Epithelial cell of esophagus (primary cell): ENCODE data around the gene FAM78A.

Experiments used
- DNase-seq: peaks from one replicate; pipeline ENCODE4 v3.0.0; 2010; ENCODE audit warnings: low read depth
- H3K4me3 ChIP-seq: 2 replicates; pipeline ENCODE4 v1.5.1; 2011; ENCODE audit warnings: mild to moderate bottlenecking, low read length, control low read depth
- TF ChIP-seq, protein P1 (sequence below): IDR thresholded peaks from 2 replicates; pipeline ENCODE4 v1.5.1; 2011; ENCODE audit warnings: low read depth, mild to moderate bottlenecking, low read length, control low read depth, inconsistent platforms; ENCODE audit not compliant: insufficient read depth; ENCODE audit errors: missing control alignments

FAM78A gene

DNA sequence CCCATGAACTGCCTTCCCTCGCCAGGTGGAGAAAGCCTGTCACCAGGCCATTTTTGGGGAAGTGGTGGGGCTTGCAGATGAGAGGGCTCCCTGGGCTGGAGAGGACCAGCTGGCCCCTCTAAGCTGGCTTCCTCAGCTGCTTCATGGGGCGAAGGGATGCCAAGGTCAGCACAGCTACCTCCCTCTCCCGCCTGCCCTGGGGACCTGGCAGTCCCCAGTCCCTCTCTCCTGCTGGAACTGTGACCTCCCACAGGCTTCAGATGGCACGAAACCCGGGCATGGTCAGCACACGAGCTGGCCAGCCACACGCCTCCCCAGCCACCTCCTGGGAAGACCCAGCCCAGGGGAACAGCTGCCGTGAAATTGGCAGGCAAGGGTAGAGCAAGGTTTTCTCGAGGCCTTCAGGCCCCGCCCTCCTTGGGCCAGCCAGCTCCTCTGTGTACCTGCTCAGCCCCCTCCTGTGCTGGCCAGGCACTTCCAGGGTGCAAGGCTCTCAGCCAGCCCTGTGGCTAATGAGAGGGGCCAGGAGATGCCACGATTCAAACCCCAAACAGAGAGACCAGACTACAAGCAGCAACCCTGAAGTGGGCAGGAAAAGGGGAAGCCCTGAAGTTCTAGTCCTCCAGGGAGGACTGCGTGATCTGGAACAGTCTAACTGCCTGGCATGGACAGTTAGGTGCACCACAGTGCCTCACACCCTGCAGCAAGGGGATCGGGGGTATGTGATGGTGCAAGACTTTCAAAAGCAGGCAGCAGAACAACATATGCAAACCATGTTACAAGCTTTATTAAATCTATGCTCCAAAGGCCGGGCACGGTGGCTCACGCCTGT, 26.1 kb upstream of the FAM78A start:
- TF ChIP-seq, protein P1, sequence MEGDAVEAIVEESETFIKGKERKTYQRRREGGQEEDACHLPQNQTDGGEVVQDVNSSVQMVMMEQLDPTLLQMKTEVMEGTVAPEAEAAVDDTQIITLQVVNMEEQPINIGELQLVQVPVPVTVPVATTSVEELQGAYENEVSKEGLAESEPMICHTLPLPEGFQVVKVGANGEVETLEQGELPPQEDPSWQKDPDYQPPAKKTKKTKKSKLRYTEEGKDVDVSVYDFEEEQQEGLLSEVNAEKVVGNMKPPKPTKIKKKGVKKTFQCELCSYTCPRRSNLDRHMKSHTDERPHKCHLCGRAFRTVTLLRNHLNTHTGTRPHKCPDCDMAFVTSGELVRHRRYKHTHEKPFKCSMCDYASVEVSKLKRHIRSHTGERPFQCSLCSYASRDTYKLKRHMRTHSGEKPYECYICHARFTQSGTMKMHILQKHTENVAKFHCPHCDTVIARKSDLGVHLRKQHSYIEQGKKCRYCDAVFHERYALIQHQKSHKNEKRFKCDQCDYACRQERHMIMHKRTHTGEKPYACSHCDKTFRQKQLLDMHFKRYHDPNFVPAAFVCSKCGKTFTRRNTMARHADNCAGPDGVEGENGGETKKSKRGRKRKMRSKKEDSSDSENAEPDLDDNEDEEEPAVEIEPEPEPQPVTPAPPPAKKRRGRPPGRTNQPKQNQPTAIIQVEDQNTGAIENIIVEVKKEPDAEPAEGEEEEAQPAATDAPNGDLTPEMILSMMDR = no peak
- no peak for DNase-seq
- H3K4me3 ChIP-seq = no peak overlapping the region

DNA sequence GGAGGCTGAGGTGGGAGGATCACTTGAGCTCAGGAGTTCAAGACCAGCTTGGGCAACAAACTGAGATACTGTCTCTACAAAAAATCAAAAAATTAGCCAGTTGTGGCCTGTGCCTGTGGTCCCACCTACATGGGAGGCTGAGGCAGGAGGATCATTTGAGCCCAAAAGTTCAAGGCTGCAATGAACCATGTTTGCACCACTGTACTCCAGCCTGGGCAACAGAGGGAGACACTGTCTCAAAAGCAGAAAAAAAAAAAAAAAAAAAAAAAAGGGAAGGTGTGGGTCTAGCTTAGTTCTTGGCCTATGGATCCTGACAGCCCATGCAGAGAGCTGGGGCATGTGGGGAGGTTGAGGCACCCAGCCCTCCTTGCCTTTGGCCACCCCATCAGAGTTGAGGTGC, 24.1 kb upstream of the FAM78A start:
- TF ChIP-seq, protein P1 = no peak

DNA sequence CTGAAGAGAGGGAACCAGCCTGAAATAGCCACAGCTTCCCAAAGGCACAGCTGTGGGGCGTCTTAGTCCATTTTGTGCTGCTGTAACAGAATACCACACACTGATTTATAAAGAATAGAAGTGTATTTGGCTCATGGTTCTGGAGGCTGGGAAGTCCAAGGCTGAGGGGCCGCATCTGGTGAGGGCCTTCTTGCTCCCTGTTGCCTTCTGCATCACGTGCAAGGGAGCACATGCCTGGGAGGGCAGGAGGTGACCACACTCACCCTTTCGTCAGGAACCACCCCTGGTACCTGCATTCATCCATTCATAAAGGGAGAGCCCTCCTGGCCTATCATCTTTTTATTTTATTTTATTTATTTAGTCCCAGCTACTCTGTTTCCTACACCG, 23.6 kb upstream of the FAM78A start:
- no peak overlapping the region for H3K4me3 ChIP-seq
- no peak for DNase-seq
- TF ChIP-seq, protein P1 = no peak

More for the DNA sequence above, 24.1 kb upstream of the FAM78A start:
- DNase-seq = no peak
- H3K4me3 ChIP-seq = no peak overlapping the region

DNA sequence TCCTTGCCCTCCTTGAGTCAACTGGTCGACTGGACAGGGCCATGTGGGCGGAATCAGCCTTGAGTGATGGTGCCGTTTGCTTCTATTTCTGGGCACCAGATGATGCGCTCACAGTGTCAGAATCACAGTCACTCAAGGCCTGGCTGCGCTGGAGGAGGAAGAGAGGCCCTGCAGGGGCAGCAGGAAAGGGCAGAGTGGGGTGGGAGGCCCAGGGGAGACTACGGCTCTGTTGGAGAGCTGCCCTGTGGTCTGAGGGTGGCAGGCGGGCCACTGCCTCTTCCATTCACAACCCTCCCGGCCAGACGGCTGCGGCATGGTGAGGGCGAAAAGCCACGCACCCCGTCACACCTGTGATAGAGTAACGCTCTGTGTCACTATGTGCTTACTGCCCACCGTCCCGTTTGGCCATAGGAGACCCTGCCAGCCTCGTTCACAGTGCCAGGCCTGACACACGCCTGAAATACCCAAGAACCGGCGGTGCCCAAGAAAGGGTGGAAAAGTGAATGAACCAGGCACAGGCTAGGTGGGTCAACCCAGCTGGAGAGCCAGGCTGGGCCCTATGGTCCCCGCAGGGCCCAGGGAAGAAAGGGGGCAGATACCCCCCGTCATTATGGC, 23.1 kb upstream of the FAM78A start:
- no peak for DNase-seq
- no peak overlapping the region for H3K4me3 ChIP-seq
- TF ChIP-seq, protein P1 = no peak

DNA sequence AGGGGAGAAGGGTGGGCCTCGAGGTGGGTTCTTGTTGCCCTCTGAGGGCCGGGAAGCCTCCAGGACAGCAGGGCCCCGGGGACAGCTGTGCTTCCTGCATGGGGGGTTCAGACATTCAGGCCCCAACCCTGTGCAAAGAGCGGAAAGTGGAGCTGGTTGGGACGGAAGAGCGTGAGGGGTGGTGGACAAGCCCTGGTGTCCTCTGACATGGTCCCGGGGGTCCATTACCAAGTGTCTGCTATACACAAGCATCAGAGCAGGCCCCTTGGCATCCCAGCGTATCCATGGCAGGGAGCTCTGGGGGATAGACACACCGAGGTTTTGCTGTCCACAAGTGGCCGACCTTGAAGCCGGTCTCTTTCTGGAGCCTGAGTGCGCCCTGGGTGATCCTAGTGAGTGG, 22.5 kb upstream of the FAM78A start:
- no peak for DNase-seq
- TF ChIP-seq, protein P1 = no peak
- H3K4me3 ChIP-seq = no peak overlapping the region

DNA sequence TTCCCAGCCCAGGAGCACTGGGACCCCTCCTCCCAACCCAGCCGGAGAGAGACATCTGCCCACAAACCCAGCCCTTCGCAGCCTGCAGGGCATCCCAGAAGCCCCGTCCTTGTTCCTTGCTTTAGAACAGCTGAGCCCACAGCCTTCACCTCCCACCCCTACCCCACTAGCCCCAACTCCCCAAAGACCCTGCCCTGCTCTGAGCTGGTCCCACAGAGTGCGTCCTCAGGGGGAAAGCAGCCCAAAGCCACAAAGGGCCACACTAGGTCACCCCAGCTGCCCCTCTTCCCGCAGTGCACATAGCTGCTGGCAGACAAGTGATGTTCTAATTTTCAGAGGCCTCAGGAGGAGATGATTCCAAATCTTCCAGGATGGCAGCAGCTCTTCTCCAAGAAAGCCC, 22.0 kb upstream of the FAM78A start:
- TF ChIP-seq, protein P1 = no peak

More for the DNA sequence above, 22.0 kb upstream of the FAM78A start:
- no peak for DNase-seq
- no peak overlapping the region for H3K4me3 ChIP-seq
